ENCODE results near the gene PITRM1.

- TF ChIP-seq FOXM1 (IDR thresholded peaks at IDR 0.05; ENCODE audit: borderline replicate concordance, low read depth), result no peak
- TF ChIP-seq NFIC (IDR thresholded peaks at IDR 0.05), result no peak
- no peak for TF ChIP-seq EGR1 (IDR thresholded peaks at IDR 0.05)
- TF ChIP-seq YY1 (IDR thresholded peaks at IDR 0.05; ENCODE audit: low read depth), result no peak
- TF ChIP-seq RAD21 (IDR thresholded peaks at IDR 0.05; ENCODE audit: low read depth), result no peak
- no peak for TF ChIP-seq USF1 (IDR thresholded peaks at IDR 0.05)
- no peak for TF ChIP-seq TCF12 (IDR thresholded peaks at IDR 0.05; ENCODE audit: low read depth)
- no peak for TF ChIP-seq CEBPB (IDR thresholded peaks at IDR 0.05)
- TF ChIP-seq EP300 (IDR thresholded peaks at IDR 0.05; ENCODE audit: borderline replicate concordance), result no peak
- TF ChIP-seq MAX (IDR thresholded peaks at IDR 0.05), result no peak
- TF ChIP-seq TAF1 (IDR thresholded peaks at IDR 0.05; ENCODE audit: low read depth), result no peak
- TF ChIP-seq TEAD4 (IDR thresholded peaks at IDR 0.05), result no peak
- no peak for TF ChIP-seq REST (IDR thresholded peaks at IDR 0.05; ENCODE audit: low read depth)
- no peak for TF ChIP-seq ZBTB7A (IDR thresholded peaks at IDR 0.05; ENCODE audit: low read depth)
These were observed 2.9 kb downstream of the PITRM1 start for GRCh38 chr10:3169673-3170072.

Measured in Ishikawa (cell line).